KMS-11 (cell line): ENCODE measurements around the gene RGS4.

ENCODE experiments used
- H2AFZ ChIP-seq: fragments of 200-600 bp; sonication (generic); 2 replicates; pipeline ENCODE4 v1.6.1; 2016; ENCODE audit warnings: antibody characterized with exemption, mixed run types, low read depth
- H3K27ac ChIP-seq: fragments of 200-600 bp; sonication (generic); 2 replicates; pipeline ENCODE4 v1.6.1; 2016; ENCODE audit warnings: mild to moderate bottlenecking, mixed run types
- H3K27me3 ChIP-seq: fragments of 200-600 bp; sonication (generic); 2 replicates; pipeline ENCODE4 v1.6.1; 2017; ENCODE audit warnings: mild to moderate bottlenecking, low read depth, mixed run types, moderate library complexity; ENCODE audit not compliant: insufficient read depth
- H3K36me3 ChIP-seq: fragments of 200-600 bp; sonication (generic); 2 replicates; pipeline ENCODE4 v1.6.1; 2017; ENCODE audit warnings: mild to moderate bottlenecking, mixed run types; ENCODE audit not compliant: insufficient read depth
- H3K4me1 ChIP-seq: fragments of 200-600 bp; sonication (generic); 2 replicates; pipeline ENCODE4 v1.6.1; 2016; ENCODE audit warnings: mild to moderate bottlenecking, low read depth, mixed run types; ENCODE audit not compliant: poor library complexity, severe bottlenecking
- H3K4me2 ChIP-seq: fragments of 200-600 bp; sonication (generic); 2 replicates; pipeline ENCODE4 v1.7.0; 2016; ENCODE audit warnings: mild to moderate bottlenecking, mixed run types
- H3K4me3 ChIP-seq: fragments of 200-600 bp; sonication (generic); IDR thresholded peaks from 2 replicates; pipeline ENCODE4 v1.6.1; 2017; ENCODE audit warnings: low read depth, low read length, mixed read lengths; ENCODE audit not compliant: insufficient read depth
- H3K79me2 ChIP-seq: fragments of 200-600 bp; sonication (generic); 2 replicates; pipeline ENCODE4 v1.6.1; 2016; ENCODE audit warnings: low read depth, mixed run types; ENCODE audit not compliant: insufficient read depth
- H3K9ac ChIP-seq: fragments of 200-600 bp; sonication (generic); 2 replicates; pipeline ENCODE4 v1.6.1; 2016; ENCODE audit warnings: mild to moderate bottlenecking, mixed run types
- H4K20me1 ChIP-seq: fragments of 200-600 bp; sonication (generic); 2 replicates; pipeline ENCODE4 v1.6.1; 2016; ENCODE audit warnings: mild to moderate bottlenecking, mixed run types; ENCODE audit not compliant: insufficient read depth
- CTCF ChIP-seq: fragments of 200-600 bp; sonication (generic); conservative IDR thresholded peaks from 2 replicates; pipeline ENCODE4 v1.6.1; 2017; ENCODE audit warnings: low read depth, mild to moderate bottlenecking, antibody characterized with exemption, low read length, moderate library complexity, mixed read lengths

The RGS4 gene

GRCh38 chr1:163069142-163069541 is at the start of gene RGS4:
TSS of gene RGS4 (plus strand) at chr1:163069361. CDS start at chr1:163069485, 124 bp downstream.
- Histone ChIP-seq H3K36me3 (no peaks in the 10 kb centered on the region), H3K4me1 (no peaks in the 10 kb centered on the region), H3K4me3 (no peak within 1 kb of the TSS), H3K27me3 (no peaks in the 10 kb centered on the region), H3K79me2 (no peaks in the 10 kb centered on the region), H2AFZ (no peak within 1 kb of the TSS), H4K20me1 (no peaks in the 10 kb centered on the region), H3K27ac (no peak within 1 kb of the TSS), H3K9ac (no peak within 1 kb of the TSS), H3K4me2 (no peak within 1 kb of the TSS)
- no peak for TF ChIP-seq CTCF

DNA sequence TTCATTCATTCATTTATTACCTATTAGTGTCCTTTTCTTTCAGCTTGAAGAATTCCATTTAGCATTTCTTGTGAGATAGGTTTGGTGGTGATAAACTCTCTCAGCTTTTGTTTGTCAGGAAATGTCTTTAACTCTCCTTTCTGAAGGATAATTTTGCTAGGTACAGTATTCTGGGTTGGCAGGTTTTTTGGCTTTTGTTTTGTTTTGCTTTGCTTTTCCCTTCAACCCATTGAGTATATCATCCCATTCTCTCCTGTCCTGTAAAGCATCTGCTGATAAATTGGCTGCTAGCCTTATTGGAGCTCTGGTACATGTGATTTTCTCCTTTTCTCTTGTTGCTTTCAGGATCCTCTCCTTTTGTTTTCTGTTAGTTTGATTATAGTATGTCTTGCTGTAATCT is 47.0 kb upstream of the RGS4 start:
- Histone ChIP-seq H3K36me3 (no peaks in the 10 kb centered on the region), H3K27me3 (no peaks in the 10 kb centered on the region), H4K20me1 (no peaks in the 10 kb centered on the region), H3K4me2 (no peak overlapping the region), H2AFZ (no peak overlapping the region), H3K4me1 (no peaks in the 10 kb centered on the region), H3K4me3 (no peak overlapping the region), H3K27ac (no peak overlapping the region), H3K79me2 (no peaks in the 10 kb centered on the region), H3K9ac (no peak overlapping the region)
- no peak for TF ChIP-seq CTCF

GRCh38 chr1:163027610-163028009 is 41.6 kb upstream of the RGS4 start:
- no peaks in the 10 kb centered on the region for H3K79me2 ChIP-seq
- H4K20me1 ChIP-seq: no peaks in the 10 kb centered on the region
- no peak overlapping the region for H3K27ac ChIP-seq
- H3K4me1 ChIP-seq: no peaks in the 10 kb centered on the region
- no peak overlapping the region for H3K4me2 ChIP-seq
- no peak overlapping the region for H3K9ac ChIP-seq
- H3K4me3 ChIP-seq: no peak overlapping the region
- H3K36me3 ChIP-seq: no peaks in the 10 kb centered on the region
- no peaks in the 10 kb centered on the region for H3K27me3 ChIP-seq
- no peak overlapping the region for H2AFZ ChIP-seq
- no peak for TF ChIP-seq CTCF

GRCh38 chr1:163029901-163030300 is 39.3 kb upstream of the RGS4 start:
- no peak for TF ChIP-seq CTCF
- H3K9ac ChIP-seq: no peak overlapping the region

More at GRCh38 chr1:163029901-163030300, 39.3 kb upstream of the RGS4 start:
- Histone ChIP-seq H3K27me3 (no peaks in the 10 kb centered on the region), H3K36me3 (no peaks in the 10 kb centered on the region), H3K79me2 (no peaks in the 10 kb centered on the region), H2AFZ (no peak overlapping the region), H3K27ac (no peak overlapping the region), H3K4me1 (no peaks in the 10 kb centered on the region), H4K20me1 (no peaks in the 10 kb centered on the region), H3K4me2 (no peak overlapping the region), H3K4me3 (no peak overlapping the region)
